Forelimb muscle (tissue), 1 donor: ENCODE measurements around the gene HSF2BP. TPM values are rescaled to one million over a fixed set of nuclear protein-coding genes. Genes with fewer than 3 reads are reported as not detected.
"Not testable (repeated sequence)": the region's sequence is repeated elsewhere in the genome, so short reads cannot be mapped to it uniquely, and the experiment has no call there.

ENCODE experiments used
- DNase-seq: peaks from one replicate; pipeline ENCODE4 v3.0.0-alpha.2; 2013; ENCODE audit warnings: low read depth
- polyA plus RNA-seq: library from polyadenylated mRNA; unstranded; fragments of 120-200 nt; gene quantifications from one replicate; pipeline ENCODE4 v1.2.1, GENCODE V29; 2013; ENCODE audit not compliant: insufficient read length

Gene HSF2BP
- polyA plus RNA-seq, 1 donor = 0.62 TPM

- not testable (repeated sequence) for DNase-seq
Observed at GRCh38 chr21:43651926-43652325, 7.4 kb downstream of the HSF2BP start.

- no peak for DNase-seq
Observed at GRCh38 chr21:43648171-43648570, 11.1 kb downstream of the HSF2BP start.

GRCh38 chr21:43646550-43647260, 12.6 kb downstream of the HSF2BP start:
- peak; percentile 55 for DNase-seq

GRCh38 chr21:43645976-43646375, 13.3 kb downstream of the HSF2BP start:
- DNase-seq = no peak

GRCh38 chr21:43645136-43645891, 14.0 kb downstream of the HSF2BP start:
- peak; percentile 62 for DNase-seq

GRCh38 chr21:43644609-43645008, 14.7 kb downstream of the HSF2BP start:
- DNase-seq = no peak

GRCh38 chr21:43644071-43644470, 15.2 kb downstream of the HSF2BP start:
- DNase-seq = no peak

- no peak for DNase-seq
Observed at GRCh38 chr21:43643193-43643592, 16.1 kb downstream of the HSF2BP start.

GRCh38 chr21:43640400-43640799, 18.9 kb downstream of the HSF2BP start:
- DNase-seq = no peak

GRCh38 chr21:43639470-43640353, 19.6 kb downstream of the HSF2BP start:
- no peak for DNase-seq

GRCh38 chr21:43637530-43638158, 21.6 kb downstream of the HSF2BP start:
- DNase-seq = no peak

GRCh38 chr21:43635436-43635835, 23.9 kb downstream of the HSF2BP start:
- no peak for DNase-seq

GRCh38 chr21:43634618-43635017, 24.7 kb downstream of the HSF2BP start:
- no peak for DNase-seq

GRCh38 chr21:43632373-43632905, 26.8 kb downstream of the HSF2BP start:
- no peak for DNase-seq

- no peak for DNase-seq
Observed at GRCh38 chr21:43631411-43632107, 27.7 kb downstream of the HSF2BP start.

GRCh38 chr21:43627527-43627926, 31.8 kb downstream of the HSF2BP start:
- no peak for DNase-seq

- no peak for DNase-seq
Observed at GRCh38 chr21:43626390-43626789, 32.9 kb downstream of the HSF2BP start.

- DNase-seq = no peak
Observed at GRCh38 chr21:43624339-43624738, 34.9 kb downstream of the HSF2BP start.

GRCh38 chr21:43623588-43623987, 35.7 kb downstream of the HSF2BP start:
- DNase-seq = no peak

GRCh38 chr21:43622796-43623195, 36.5 kb downstream of the HSF2BP start:
- no peak for DNase-seq

GRCh38 chr21:43619856-43620255, 39.4 kb downstream of the HSF2BP start:
- DNase-seq = no peak
